SK-N-SH treated with all-trans-retinoic acid at 6 μM for 48 hours (cell line): ENCODE data around the gene SKIC3.

Experiments used
- GLIS3 ChIP-seq: fragments of 250-450 bp; sonication (Bioruptor Pico); IDR thresholded peaks from 2 replicates; pipeline ENCODE4 v1.5.0; 2020; ENCODE audit warnings: mild to moderate bottlenecking, moderate library complexity
- POU6F1 ChIP-seq: fragments of 250-450 bp; sonication (Bioruptor Pico); IDR thresholded peaks from 2 replicates; pipeline ENCODE4 v1.8.0; 2021; ENCODE audit warnings: low read depth, mild to moderate bottlenecking, moderate library complexity, borderline replicate concordance
- TSHZ2 ChIP-seq: fragments of 250-450 bp; sonication (Bioruptor Pico); IDR thresholded peaks from 2 replicates; pipeline ENCODE4 v1.5.0; 2020; ENCODE audit warnings: mild to moderate bottlenecking, moderate library complexity
- ZFP30 ChIP-seq: fragments of 450-650 bp; formaldehyde crosslinking; IDR thresholded peaks from 2 replicates; pipeline ENCODE4 v1.5.0; 2022; ENCODE audit warnings: mild to moderate bottlenecking, moderate library complexity
- ZNF565 ChIP-seq: fragments of 450-650 bp; formaldehyde crosslinking; conservative IDR thresholded peaks from 2 replicates; pipeline ENCODE4 v1.5.0; 2020; ENCODE audit warnings: low read depth, mild to moderate bottlenecking, moderate library complexity

- TF ChIP-seq GLIS3 (CRISPR knock-in tag) = no peak
- TF ChIP-seq TSHZ2 (CRISPR knock-in tag) = no peak
- TF ChIP-seq ZNF565 (CRISPR knock-in tag) = no peak
- no peak for TF ChIP-seq ZFP30 (CRISPR knock-in tag)
- TF ChIP-seq POU6F1 (CRISPR knock-in tag) = no peak
These were observed 5.7 kb downstream of the SKIC3 start for GRCh38 chr5:95549030-95549429.
